Ascending aorta (tissue), 2 donors: ENCODE measurements around the gene ACCSL. TPM values are rescaled to one million over a fixed set of nuclear protein-coding genes. Genes with fewer than 3 reads are reported as not detected.

Experiments
- DNase-seq, 2 donors: peaks; one replicate each; pipeline ENCODE4 v3.0.0-alpha.2; 2019; ENCODE audit warnings: low spot score in 2 of 2
- H3K27ac ChIP-seq, 2 donors: fragments of 200-600 bp; sonication (generic); one replicate each; pipeline ENCODE4 v1.5.1; 2016 to 2017; ENCODE audit warnings: mild to moderate bottlenecking in 1 of 2
- H3K27me3 ChIP-seq: fragments of 200-600 bp; sonication (generic); one replicate; pipeline ENCODE4 v1.5.1; 2017
- H3K36me3 ChIP-seq, 2 donors: fragments of 200-600 bp; sonication (generic); one replicate each; pipeline ENCODE4 v1.5.1; 2016
- H3K4me1 ChIP-seq, 2 donors: fragments of 200-600 bp; sonication (generic); one replicate each; pipeline ENCODE4 v1.5.1; 2016 to 2017; ENCODE audit warnings: mild to moderate bottlenecking in 1 of 2
- H3K4me3 ChIP-seq, 2 donors: fragments of 200-600 bp; sonication (generic); one replicate each; pipeline ENCODE4 v1.5.1; 2016 to 2017; ENCODE audit warnings: mild to moderate bottlenecking in 1 of 2
- H3K9me3 ChIP-seq, 2 donors: fragments of 200-600 bp; sonication (generic); one replicate each; pipeline ENCODE4 v1.5.1; 2016
- intact Hi-C: fragments of 100-400 bp; cut with DNase I; formaldehyde crosslinking; loops from one replicate; pipeline ENCODE4 v1.15.1; 2023
- total RNA-seq: library from RNA; depleted of rRNA; stranded (reverse); fragments of >200 nt; gene quantifications from one replicate; pipeline ENCODE4 v1.1.0, GENCODE V29; 2016
- TF ChIP-seq, protein P1 (sequence below), 3 experiments: fragments of 200-600 bp in 2 of 3; fragments of 450-650 bp in 1 of 3; sonication (generic) in 2 of 3; IDR thresholded peaks; one replicate each; pipeline ENCODE4 v1.5.1; 2016 to 2019; ENCODE audit warnings: antibody characterized with exemption in 3 of 3, mild to moderate bottlenecking in 1 of 3, moderate library complexity in 1 of 3

ACCSL gene
- total RNA-seq, 1 donor from 2014 or later: not detected

DNA sequence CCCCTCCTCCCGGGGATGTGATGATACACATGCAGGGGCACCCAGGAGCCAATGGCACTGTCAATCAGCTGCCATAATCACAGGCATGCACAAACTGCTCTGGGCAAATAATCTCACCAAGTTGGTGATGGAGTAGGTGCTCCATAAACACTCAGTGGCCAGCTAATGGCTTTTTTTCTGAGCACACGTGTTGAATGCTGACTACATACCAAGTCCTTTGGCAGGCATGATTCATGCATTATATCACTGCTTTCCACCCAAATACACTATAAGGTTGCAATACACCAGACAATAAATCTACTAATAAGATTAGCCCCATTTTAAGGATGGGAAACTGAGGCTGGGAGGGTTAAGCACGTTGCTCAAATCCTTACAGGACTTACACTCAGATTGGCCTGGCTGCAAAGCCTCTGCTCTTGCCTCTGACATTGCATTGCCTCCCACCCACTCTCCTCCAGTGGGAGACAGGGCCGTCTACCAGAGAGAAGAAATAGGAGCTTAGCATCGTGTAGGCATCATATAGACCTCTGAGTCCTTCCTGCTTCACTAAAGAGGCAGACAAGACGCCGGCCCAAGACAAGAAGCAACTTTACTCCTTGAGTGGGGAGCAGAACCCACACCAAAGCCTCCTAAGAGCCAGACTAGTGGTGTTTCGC is 32.7 kb upstream of the ACCSL start:
- H3K27ac ChIP-seq: peak overlapping the region; percentile 83 to 93
- intact Hi-C loops: loop anchor here (5.0 kb wide), 1 partner anchor 68 kb away; no protein-coding TSS in a partner anchor

DNA sequence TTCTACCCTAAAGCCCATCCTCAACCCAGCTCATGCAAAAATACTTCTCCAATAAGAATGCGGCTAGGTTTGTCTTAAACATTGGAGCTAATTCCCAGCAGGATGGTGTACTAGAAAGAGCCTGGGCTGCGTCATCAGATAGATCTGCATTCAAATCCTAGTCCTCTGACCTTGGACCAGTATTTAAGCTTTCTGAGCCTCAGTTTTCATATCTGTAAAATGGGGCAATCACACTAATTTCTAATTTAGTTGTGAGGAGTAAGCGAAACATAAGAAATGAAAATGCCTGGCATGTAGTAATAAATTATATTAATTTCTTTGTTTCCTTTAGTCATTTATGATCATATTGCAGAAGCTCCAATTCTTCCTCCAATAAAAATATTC is 32.2 kb upstream of the ACCSL start:
- H3K36me3 ChIP-seq: no peaks in the 10 kb centered on the region
- H3K27ac ChIP-seq: peak overlapping the region; percentile 83 to 93
- no peaks in the 10 kb centered on the region for H3K9me3 ChIP-seq
- no peak for DNase-seq
- H3K27me3 ChIP-seq: no peaks in the 10 kb centered on the region
- peaks cover 11 to 60% of the 10 kb centered on the region in 2 donors for H3K4me1 ChIP-seq
- intact Hi-C loops: loop anchor here (2.0 to 5.0 kb wide), 2 partner anchors 68 to 93 kb away; no protein-coding TSS in a partner anchor
- H3K4me3 ChIP-seq: no peak overlapping the region
- TF ChIP-seq, protein P1, sequence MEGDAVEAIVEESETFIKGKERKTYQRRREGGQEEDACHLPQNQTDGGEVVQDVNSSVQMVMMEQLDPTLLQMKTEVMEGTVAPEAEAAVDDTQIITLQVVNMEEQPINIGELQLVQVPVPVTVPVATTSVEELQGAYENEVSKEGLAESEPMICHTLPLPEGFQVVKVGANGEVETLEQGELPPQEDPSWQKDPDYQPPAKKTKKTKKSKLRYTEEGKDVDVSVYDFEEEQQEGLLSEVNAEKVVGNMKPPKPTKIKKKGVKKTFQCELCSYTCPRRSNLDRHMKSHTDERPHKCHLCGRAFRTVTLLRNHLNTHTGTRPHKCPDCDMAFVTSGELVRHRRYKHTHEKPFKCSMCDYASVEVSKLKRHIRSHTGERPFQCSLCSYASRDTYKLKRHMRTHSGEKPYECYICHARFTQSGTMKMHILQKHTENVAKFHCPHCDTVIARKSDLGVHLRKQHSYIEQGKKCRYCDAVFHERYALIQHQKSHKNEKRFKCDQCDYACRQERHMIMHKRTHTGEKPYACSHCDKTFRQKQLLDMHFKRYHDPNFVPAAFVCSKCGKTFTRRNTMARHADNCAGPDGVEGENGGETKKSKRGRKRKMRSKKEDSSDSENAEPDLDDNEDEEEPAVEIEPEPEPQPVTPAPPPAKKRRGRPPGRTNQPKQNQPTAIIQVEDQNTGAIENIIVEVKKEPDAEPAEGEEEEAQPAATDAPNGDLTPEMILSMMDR (IDR thresholded peaks at IDR 0.05): no peak

More for the DNA sequence above, 32.7 kb upstream of the ACCSL start:
- TF ChIP-seq, protein P1 (IDR thresholded peaks at IDR 0.05): no peak
- Histone ChIP-seq H3K36me3 (no peaks in the 10 kb centered on the region), H3K27me3 (no peaks in the 10 kb centered on the region), H3K4me3 (no peak overlapping the region), H3K4me1 (peaks cover 11 to 65% of the 10 kb centered on the region in 2 donors), H3K9me3 (no peaks in the 10 kb centered on the region)
- peak in 1 of 2 donors; percentile 52 for DNase-seq

DNA sequence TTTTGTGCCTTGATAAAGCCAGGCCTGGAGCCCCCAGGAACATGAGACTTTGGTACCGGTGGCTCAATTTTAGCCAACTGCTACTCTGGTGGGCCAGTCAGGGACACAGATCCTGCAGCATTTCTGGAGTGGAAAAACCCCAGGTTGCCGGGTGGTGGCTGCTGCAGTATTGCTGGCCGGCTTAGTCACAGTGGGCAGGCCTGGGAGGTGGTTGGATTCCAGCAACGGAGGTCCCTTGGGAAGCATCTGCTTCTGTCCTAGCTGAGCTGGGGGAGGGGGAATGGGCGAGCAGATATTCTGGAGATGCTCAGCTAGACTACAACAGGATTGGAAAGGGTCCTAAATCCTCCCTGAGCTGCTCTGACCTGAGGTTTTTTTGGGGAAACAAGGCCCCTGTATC is 31.6 kb upstream of the ACCSL start:
- Histone ChIP-seq H3K27me3 (no peaks in the 10 kb centered on the region), H3K4me1 (peaks cover 9 to 57% of the 10 kb centered on the region in 2 donors), H3K4me3 (no peak overlapping the region), H3K27ac (peak overlapping the region; percentile 83 to 93), H3K36me3 (no peaks in the 10 kb centered on the region), H3K9me3 (no peaks in the 10 kb centered on the region)
- DNase-seq: peak; percentile 67 to 94
- TF ChIP-seq, protein P1 (IDR thresholded peaks at IDR 0.05): no peak
- intact Hi-C loops: loop anchor here (2.0 to 5.0 kb wide), 2 partner anchors 69 to 93 kb away; no protein-coding TSS in a partner anchor

DNA sequence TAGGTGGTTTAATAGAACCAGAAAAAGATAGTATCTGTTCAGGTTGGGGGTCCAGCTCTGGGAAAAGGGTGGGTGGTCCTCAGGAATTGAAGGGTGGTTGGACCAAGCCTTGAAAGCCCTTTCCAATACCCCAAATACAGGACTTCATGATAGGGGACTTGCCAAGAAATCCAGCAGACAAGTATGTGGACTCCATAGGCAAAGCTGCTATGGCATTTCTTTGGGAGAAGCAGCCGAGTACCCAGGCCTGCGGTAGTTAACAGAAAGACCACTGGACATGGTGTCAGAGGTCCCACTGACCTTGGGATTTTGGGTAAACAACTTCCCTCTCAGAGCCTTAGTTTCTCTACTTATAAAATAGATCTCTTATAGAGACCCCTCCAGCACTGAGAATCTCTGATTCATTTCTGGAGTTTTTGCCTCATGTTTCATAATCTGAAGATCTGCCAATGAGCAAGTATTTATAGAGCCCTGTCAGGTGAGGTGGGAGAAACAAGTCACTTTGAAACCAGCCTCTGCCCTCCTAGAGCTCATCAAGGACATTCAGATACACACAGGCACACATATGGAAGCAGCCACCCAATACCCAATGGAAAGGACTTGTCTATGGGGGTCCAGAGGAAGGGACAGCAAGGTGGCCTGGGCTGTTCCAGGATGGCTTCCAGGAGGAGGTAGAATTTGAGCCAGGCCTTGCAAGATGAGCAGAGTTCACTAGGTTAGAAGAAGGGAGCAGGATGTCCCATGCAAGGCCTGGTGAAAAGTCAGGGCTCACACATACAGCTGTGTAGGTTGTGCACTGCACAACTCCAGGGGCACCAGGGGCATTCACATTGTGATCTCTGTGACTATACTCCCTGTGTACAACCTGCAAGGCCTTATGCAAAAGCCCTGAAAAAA is 31.0 kb upstream of the ACCSL start:
- intact Hi-C loops: loop anchor here (2.0 to 5.0 kb wide), 2 partner anchors 69 to 94 kb away; no protein-coding TSS in a partner anchor
- H3K27ac ChIP-seq: peak overlapping the region; percentile 83 to 93
- TF ChIP-seq, protein P1 (IDR thresholded peaks at IDR 0.05): no peak

DNA sequence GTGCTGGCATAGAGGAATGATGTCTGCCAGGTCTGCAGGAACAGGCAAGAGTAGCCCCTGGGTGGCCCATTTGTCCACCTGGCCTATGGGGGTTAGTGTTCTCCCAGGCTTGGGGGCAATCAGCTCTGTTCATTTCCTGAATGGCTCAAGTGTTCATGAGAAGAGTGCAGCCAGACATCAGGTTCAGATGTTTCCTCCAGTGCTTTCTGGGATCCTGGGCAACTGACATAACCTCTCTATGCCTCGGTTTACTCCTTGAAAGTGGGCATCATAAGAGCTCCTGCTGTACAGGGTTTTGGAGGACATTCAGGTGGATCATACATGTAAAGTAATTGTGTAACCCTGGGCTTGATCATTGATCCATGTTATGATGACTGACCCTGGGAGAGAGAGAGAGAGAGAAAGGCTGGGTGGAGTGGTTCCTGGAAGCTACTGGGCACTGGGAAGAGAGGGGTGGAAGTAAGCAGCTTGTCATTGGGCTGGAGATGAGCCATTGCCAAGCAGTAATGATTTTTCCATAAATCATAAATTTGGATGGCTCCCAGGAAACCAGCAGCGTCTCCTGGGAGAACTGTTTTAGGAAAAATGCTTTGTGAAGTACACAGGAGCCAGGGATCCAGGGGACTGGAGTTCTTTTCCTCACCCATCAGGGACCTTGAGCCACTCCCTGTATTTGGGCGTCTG is 30.2 kb upstream of the ACCSL start:
- Histone ChIP-seq H3K27me3 (no peaks in the 10 kb centered on the region), H3K4me3 (no peak overlapping the region), H3K27ac (peak overlapping the region; percentile 83 to 93), H3K9me3 (no peaks in the 10 kb centered on the region), H3K36me3 (no peaks in the 10 kb centered on the region), H3K4me1 (peaks cover 8 to 46% of the 10 kb centered on the region in 2 donors)
- peak in 1 of 2 donors; percentile 84 for DNase-seq
- TF ChIP-seq, protein P1 (IDR thresholded peaks at IDR 0.05): no peak
- intact Hi-C loops: loop anchor here (1.0 to 5.0 kb wide), 3 partner anchors 13 to 95 kb away; no protein-coding TSS in a partner anchor

More for the DNA sequence above, 31.0 kb upstream of the ACCSL start:
- Histone ChIP-seq H3K36me3 (no peaks in the 10 kb centered on the region), H3K4me1 (peaks cover 8 to 50% of the 10 kb centered on the region in 2 donors), H3K4me3 (no peak overlapping the region), H3K27me3 (no peaks in the 10 kb centered on the region), H3K9me3 (no peaks in the 10 kb centered on the region)
- peak in 1 of 2 donors; percentile 65 for DNase-seq
